NCI-H748 (cell line): Measurements from ENCODE around the gene FGF3.

Experiments used
- DNase-seq: peaks from one replicate; lab custom pipeline; 2025; ENCODE audit not compliant: unreplicated experiment; lab: John Stamatoyannopoulos, UW

FGF3 gene

GRCh38 chr11:69804769-69805508 lies 14.3 kb downstream of the FGF3 start:
- DNase-seq = no peak

GRCh38 chr11:69803604-69804218 lies 15.5 kb downstream of the FGF3 start:
- no peak for DNase-seq

DNA sequence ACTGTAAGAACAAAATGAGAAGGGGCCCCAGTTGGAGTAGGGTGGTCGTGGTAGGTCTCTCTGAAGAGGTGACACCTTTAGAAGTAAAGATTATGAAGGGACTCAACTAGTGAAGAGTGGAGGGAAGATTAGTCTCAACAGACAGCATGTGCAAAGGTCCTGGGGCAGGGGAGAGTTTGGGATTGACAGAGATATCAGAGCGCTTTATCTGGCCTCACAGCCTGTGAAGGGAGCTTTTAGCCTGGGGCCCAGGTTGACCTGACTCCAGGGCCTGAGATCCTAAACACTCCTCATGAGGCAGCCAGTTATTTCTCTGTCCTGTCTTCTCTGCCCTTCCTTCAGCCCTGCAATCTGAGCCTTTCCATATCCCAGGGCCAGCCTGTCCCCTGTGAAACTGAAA lies 16.2 kb downstream of the FGF3 start:
- no peak for DNase-seq

DNA sequence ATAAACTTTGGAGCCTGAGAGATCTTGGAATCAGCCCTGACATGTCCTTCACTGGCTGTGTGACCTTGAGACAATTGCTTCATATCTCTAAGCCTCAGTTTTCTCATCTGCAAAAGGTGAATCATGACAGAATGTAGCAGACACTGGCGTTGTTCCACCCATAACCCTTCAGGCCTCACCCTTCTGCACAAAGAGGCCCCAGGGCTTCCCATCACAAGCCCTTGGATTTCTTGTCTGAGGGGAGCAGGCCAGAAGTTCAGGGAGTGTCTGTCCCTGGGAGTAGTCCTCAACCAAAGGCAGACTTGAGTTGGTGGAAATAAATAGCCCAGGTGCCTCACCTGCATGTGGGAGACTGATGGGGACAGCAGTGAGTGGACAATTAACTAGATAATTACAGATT lies 16.6 kb downstream of the FGF3 start:
- DNase-seq = no peak

GRCh38 chr11:69801513-69802335 lies 17.5 kb downstream of the FGF3 start:
- DNase-seq = peak; percentile 65

- DNase-seq = no peak
These were observed 18.9 kb downstream of the FGF3 start for GRCh38 chr11:69800278-69800677.

GRCh38 chr11:69799582-69799981 lies 19.6 kb downstream of the FGF3 start:
- DNase-seq = peak; percentile 24

GRCh38 chr11:69799097-69799496 lies 20.1 kb downstream of the FGF3 start:
- DNase-seq = no peak

GRCh38 chr11:69797737-69798528 lies 21.3 kb downstream of the FGF3 start:
- no peak for DNase-seq

GRCh38 chr11:69797156-69797555 lies 22.1 kb downstream of the FGF3 start:
- no peak for DNase-seq

DNA sequence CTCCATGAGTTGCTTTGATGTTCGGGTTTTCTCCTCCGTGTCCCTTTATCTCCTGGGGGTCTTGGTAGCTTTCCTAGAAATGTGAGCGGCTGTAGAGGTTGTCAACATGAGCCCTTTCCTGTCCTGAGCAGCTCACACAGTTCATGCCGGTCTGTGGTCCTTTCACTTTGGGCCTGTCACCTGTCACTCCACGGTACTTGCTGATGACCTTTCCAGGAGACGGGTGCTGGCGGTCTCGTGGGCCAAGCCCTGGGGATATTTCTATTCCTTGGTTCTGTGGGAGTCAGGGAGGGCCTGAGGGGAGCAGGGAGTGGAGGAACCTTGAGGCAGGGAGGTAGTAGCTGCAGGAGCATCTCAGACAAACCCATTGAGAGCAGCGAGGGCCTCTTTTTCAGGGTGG lies 23.2 kb downstream of the FGF3 start:
- no peak for DNase-seq

DNA sequence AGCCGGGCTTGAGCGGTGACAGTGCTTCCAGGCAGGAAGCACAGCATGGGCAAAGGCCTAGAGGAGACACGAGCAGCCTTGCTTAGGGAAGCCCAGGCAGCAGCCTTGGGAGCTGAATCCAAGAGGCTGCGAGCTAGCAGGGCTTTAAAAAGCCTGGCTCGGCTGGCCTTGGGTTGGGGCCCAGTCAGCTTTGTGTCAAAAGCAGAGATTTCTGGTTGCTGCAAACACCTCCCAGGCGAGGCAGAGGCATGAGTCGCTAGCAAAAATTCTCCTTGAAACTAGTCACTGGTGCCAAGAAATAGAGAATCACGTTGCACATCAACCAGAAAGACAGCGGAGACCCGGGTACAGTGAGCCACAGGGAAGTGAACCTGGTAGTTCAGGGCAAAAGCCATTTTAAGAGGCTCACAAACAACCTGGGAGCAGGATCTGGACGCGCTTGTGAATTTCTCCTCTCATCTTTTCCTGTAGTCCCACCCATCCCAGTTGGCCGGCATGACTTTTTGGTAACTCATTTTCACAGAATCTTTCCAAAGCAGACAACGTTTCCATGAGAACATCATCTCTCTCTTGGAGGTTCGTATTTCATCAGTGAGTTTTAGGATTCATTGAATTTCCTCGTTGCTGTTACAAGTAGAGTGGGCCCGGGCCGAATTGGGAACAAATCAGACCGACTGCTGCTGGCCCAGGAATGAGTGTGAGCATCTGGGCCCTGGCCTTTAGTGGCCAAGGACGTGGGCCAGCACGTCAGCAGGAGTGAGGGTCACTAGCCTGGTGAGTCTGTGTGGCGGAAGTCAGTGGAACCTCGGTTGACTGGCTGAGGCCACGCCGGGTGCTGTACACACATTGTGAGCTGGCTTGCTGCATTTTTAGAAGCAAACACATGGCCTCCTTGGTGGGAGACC lies 27.7 kb downstream of the FGF3 start:
- DNase-seq = no peak

GRCh38 chr11:69788956-69789355 lies 30.3 kb downstream of the FGF3 start:
- no peak for DNase-seq

GRCh38 chr11:69787906-69788305 lies 31.3 kb downstream of the FGF3 start:
- no peak for DNase-seq

- no peak for DNase-seq
These were observed 31.8 kb downstream of the FGF3 start for GRCh38 chr11:69787457-69787856.

- no peak for DNase-seq
These were observed 38.0 kb downstream of the FGF3 start for GRCh38 chr11:69781241-69781640.

DNA sequence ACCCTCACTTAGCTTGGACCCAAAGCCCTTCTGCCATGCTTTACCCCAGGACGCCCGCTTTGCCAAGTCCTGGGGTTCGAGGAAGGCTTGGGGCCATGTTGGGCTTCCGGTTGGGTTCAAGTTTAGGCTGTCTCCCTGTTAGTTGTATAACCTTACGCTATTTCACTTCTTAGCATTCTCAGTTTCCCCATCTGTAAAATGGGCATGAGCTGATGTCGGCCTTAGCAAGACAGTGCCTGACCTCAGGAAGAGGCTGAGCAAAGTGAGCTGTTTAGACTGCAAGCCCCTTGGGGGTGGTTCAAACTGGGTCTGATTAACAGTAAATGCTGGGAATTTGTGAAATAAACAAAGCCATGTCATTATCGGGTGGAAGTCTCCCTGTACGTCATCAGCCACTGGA lies 40.8 kb downstream of the FGF3 start:
- DNase-seq = no peak

DNA sequence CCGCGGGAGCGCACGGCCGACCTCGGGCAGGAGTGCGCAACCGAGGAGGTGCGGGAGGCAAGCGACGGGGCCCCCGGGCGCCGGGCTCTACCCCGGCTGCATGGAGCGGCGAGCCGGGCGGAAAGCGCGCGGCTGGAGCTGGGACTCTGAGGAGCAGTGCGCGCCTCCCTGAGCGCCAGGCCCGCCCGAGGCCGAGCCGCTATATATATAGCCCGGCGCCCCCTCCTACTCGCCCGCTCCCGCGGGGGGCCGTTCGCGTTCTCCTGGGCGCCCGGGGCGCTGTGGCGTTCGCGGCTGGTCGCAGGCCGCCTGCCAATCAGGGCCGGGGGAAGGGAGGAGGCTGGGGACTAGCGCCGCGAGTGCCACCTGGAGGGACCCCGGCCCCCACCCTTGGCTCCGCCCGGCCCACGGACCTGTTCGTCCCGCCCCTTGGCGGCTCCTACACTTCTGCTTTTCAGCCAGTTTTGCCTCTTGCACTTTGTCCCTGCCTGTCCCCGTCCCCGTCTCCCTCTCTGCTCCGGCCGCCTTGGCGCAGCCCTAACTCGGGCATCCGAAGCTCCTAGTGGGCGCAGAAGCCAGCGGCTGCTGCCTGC lies 44.0 kb downstream of the FGF3 start, which contains the start of gene FGF4:
FGF4 (minus strand) TSS at position 179 of the 593 bp plus-strand sequence. CDS start 257 bp downstream, outside the sequence.
- peak; percentile 8 for DNase-seq

DNA sequence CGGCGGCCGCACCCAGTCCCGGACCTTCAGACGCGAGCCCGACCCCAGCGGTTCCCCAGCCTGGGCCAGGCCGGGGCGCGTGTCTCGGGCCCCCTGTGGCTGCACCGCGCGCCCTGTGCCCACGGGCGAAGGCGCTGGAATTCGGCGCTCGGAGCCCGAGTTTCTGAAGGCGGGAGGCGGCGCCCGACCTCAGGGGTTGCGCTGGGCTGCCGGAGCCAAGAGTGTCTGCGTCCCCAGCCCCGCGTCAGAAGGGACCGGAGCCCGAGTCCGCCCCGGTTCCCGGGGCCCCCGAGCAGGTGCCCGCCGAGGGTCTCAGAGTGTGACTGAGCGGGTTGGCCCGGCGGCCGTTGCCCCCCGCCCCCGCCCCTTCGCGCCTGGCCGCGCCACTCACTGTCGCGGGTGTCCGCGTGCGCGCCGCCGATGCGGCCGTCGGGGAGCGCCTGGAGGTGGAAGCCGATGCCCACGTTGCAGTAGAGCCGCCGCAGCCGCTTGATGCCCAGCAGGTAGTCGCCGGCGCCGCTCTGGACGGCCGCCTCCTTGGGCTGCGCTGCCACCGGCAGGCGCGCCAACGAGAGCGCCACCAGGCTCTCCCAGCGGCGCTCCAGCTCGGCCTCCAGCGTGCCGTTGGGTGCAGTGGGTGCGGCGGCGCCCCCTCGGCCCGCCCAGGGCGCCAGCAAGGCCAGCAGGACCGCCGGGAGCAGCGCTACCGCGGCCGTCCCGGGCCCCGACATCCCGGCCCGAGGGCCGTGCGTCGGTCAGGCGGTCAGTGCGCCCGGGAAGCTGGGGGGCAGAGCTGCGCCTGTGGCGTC lies 44.7 kb downstream of the FGF3 start:
- DNase-seq = peak; percentile 34
